ENCODE measurements around the gene RIC8A. TPM values are rescaled to one million over a fixed set of nuclear protein-coding genes. Genes with fewer than 3 reads are reported as not detected.

The RIC8A gene
- polyA plus RNA-seq, 1 donor from 2014 or later: 128 TPM

DNA sequence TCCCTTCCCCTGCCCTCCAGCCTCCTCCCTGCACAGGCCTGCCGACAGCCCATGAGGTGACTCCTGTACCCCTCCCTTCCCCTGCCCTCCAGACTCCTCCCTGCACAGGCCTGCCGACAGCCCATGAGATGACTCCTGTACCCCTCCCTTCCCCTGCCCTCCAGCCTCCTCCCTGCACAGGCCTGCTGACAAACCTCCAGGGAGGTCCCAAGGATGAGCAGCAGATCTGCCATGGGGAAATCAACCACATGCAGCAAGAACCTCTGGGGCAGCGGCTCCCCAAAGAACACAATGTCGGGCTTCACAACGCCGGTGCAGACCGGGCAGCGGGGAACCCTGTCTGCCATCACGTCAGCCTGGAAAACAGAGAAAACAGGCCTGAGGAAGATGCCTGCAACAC lies 16.4 kb downstream of the RIC8A start:
- Histone ChIP-seq H3K9me3 (ENCODE audit: low read length) (no peaks in the 10 kb centered on the region), H3K9me2 (ENCODE audit: insufficient read depth, low read length) (no peaks in the 10 kb centered on the region), H3K36me3 (ENCODE audit: insufficient read depth, low read length) (no peaks in the 10 kb centered on the region), H3K4me2 (ENCODE audit: low read length) (no peak overlapping the region), H2AFZ (ENCODE audit: low read depth, low read length) (no peak overlapping the region), H4K20me1 (ENCODE audit: insufficient read depth) (no peaks in the 10 kb centered on the region), H3K9ac (ENCODE audit: low read length) (no peak overlapping the region), H3K79me2 (replicated peaks; ENCODE audit: insufficient read depth, low read length) (peaks cover 3% of the 10 kb centered on the region), H3K27ac (ENCODE audit: low read length) (no peak overlapping the region), H3K27me3 (ENCODE audit: insufficient read depth, low read depth, low read length) (no peaks in the 10 kb centered on the region), H3F3A (ENCODE audit: insufficient read depth, low read length, poor library complexity, severe bottlenecking) (no peaks in the 10 kb centered on the region), H3K4me3 (ENCODE audit: low read length) (no peak overlapping the region)
- TF ChIP-seq RAD21 (conservative IDR thresholded peaks at IDR 0.05): no peak
- TF ChIP-seq, protein P1, sequence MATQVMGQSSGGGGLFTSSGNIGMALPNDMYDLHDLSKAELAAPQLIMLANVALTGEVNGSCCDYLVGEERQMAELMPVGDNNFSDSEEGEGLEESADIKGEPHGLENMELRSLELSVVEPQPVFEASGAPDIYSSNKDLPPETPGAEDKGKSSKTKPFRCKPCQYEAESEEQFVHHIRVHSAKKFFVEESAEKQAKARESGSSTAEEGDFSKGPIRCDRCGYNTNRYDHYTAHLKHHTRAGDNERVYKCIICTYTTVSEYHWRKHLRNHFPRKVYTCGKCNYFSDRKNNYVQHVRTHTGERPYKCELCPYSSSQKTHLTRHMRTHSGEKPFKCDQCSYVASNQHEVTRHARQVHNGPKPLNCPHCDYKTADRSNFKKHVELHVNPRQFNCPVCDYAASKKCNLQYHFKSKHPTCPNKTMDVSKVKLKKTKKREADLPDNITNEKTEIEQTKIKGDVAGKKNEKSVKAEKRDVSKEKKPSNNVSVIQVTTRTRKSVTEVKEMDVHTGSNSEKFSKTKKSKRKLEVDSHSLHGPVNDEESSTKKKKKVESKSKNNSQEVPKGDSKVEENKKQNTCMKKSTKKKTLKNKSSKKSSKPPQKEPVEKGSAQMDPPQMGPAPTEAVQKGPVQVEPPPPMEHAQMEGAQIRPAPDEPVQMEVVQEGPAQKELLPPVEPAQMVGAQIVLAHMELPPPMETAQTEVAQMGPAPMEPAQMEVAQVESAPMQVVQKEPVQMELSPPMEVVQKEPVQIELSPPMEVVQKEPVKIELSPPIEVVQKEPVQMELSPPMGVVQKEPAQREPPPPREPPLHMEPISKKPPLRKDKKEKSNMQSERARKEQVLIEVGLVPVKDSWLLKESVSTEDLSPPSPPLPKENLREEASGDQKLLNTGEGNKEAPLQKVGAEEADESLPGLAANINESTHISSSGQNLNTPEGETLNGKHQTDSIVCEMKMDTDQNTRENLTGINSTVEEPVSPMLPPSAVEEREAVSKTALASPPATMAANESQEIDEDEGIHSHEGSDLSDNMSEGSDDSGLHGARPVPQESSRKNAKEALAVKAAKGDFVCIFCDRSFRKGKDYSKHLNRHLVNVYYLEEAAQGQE (IDR thresholded peaks at IDR 0.05; ENCODE audit: borderline replicate concordance): no peak
- TF ChIP-seq SMC3 (conservative IDR thresholded peaks at IDR 0.05; ENCODE audit: poor library complexity): no peak
- TF ChIP-seq EP300 (conservative IDR thresholded peaks at IDR 0.05; ENCODE audit: poor library complexity, severe bottlenecking): no peak
- no peak for TF ChIP-seq POLR2AphosphoS5 (IDR thresholded peaks at IDR 0.05)
- no peak for TF ChIP-seq MXI1 (conservative IDR thresholded peaks at IDR 0.05; ENCODE audit: poor library complexity, severe bottlenecking)
- TF ChIP-seq, protein P2, sequence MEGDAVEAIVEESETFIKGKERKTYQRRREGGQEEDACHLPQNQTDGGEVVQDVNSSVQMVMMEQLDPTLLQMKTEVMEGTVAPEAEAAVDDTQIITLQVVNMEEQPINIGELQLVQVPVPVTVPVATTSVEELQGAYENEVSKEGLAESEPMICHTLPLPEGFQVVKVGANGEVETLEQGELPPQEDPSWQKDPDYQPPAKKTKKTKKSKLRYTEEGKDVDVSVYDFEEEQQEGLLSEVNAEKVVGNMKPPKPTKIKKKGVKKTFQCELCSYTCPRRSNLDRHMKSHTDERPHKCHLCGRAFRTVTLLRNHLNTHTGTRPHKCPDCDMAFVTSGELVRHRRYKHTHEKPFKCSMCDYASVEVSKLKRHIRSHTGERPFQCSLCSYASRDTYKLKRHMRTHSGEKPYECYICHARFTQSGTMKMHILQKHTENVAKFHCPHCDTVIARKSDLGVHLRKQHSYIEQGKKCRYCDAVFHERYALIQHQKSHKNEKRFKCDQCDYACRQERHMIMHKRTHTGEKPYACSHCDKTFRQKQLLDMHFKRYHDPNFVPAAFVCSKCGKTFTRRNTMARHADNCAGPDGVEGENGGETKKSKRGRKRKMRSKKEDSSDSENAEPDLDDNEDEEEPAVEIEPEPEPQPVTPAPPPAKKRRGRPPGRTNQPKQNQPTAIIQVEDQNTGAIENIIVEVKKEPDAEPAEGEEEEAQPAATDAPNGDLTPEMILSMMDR (IDR thresholded peaks at IDR 0.05; ENCODE audit: poor library complexity, severe bottlenecking): no peak
- no peak for TF ChIP-seq TAF1 (IDR thresholded peaks at IDR 0.05; ENCODE audit: low read depth)
- TF ChIP-seq EZH2 (IDR thresholded peaks at IDR 0.05; ENCODE audit: borderline replicate concordance, insufficient read depth, low read length, poor library complexity, severe bottlenecking): no peak

- H3K79me2 ChIP-seq (replicated peaks; ENCODE audit: insufficient read depth, low read length): peaks cover 3% of the 10 kb centered on the region
- H3K9ac ChIP-seq (ENCODE audit: low read length): no peak overlapping the region
- H3K36me3 ChIP-seq (ENCODE audit: insufficient read depth, low read length): no peaks in the 10 kb centered on the region
- H3F3A ChIP-seq (ENCODE audit: insufficient read depth, low read length, poor library complexity, severe bottlenecking): no peaks in the 10 kb centered on the region
- H3K4me2 ChIP-seq (ENCODE audit: low read length): no peak overlapping the region
- H3K9me2 ChIP-seq (ENCODE audit: insufficient read depth, low read length): no peaks in the 10 kb centered on the region
- TF ChIP-seq EP300 (conservative IDR thresholded peaks at IDR 0.05; ENCODE audit: poor library complexity, severe bottlenecking) (no peak), SMC3 (conservative IDR thresholded peaks at IDR 0.05; ENCODE audit: poor library complexity) (no peak), EZH2 (IDR thresholded peaks at IDR 0.05; ENCODE audit: borderline replicate concordance, insufficient read depth, low read length, poor library complexity, severe bottlenecking) (no peak), POLR2AphosphoS5 (IDR thresholded peaks at IDR 0.05) (no peak), RAD21 (conservative IDR thresholded peaks at IDR 0.05) (no peak), TAF1 (IDR thresholded peaks at IDR 0.05; ENCODE audit: low read depth) (no peak), MXI1 (conservative IDR thresholded peaks at IDR 0.05; ENCODE audit: poor library complexity, severe bottlenecking) (no peak)
- TF ChIP-seq, protein P1 (IDR thresholded peaks at IDR 0.05; ENCODE audit: borderline replicate concordance): no peak
- TF ChIP-seq, protein P2 (IDR thresholded peaks at IDR 0.05; ENCODE audit: poor library complexity, severe bottlenecking): no peak
- H2AFZ ChIP-seq (ENCODE audit: low read depth, low read length): no peak overlapping the region
- no peaks in the 10 kb centered on the region for H3K27me3 ChIP-seq (ENCODE audit: insufficient read depth, low read depth, low read length)
- no peak overlapping the region for H3K4me3 ChIP-seq (ENCODE audit: low read length)
- H4K20me1 ChIP-seq (ENCODE audit: insufficient read depth): no peaks in the 10 kb centered on the region
- no peak overlapping the region for H3K27ac ChIP-seq (ENCODE audit: low read length)
- no peaks in the 10 kb centered on the region for H3K9me3 ChIP-seq (ENCODE audit: low read length)
Measured at GRCh38 chr11:224424-224823, 16.9 kb downstream of the RIC8A start.
